Tibial nerve (tissue), 4 donors: ENCODE measurements around the gene SPECC1.

ENCODE experiments used
- EP300 ChIP-seq, 2 donors: sonication (generic); formaldehyde crosslinking; IDR thresholded peaks; one replicate each; pipeline ENCODE4 v1.6.1; 2017; ENCODE audit warnings: antibody characterized with exemption in 2 of 2, mild to moderate bottlenecking in 1 of 2
- POLR2A ChIP-seq, 2 donors: fragments of 450-650 bp; IDR thresholded peaks; one replicate each; pipeline ENCODE4 v1.6.1; 2017; ENCODE audit warnings: antibody characterized with exemption in 2 of 2, mild to moderate bottlenecking in 2 of 2, moderate library complexity in 2 of 2
- TF ChIP-seq, protein P1 (sequence below), 5 experiments: fragments of 200-600 bp in 3 of 5; fragments of 450-650 bp in 2 of 5; sonication (generic) in 3 of 5; IDR thresholded peaks; one replicate each; pipeline ENCODE4 v1.5.1; 2016 to 2019; ENCODE audit warnings: antibody characterized with exemption in 5 of 5, mild to moderate bottlenecking in 3 of 5, moderate library complexity in 2 of 5

DNA sequence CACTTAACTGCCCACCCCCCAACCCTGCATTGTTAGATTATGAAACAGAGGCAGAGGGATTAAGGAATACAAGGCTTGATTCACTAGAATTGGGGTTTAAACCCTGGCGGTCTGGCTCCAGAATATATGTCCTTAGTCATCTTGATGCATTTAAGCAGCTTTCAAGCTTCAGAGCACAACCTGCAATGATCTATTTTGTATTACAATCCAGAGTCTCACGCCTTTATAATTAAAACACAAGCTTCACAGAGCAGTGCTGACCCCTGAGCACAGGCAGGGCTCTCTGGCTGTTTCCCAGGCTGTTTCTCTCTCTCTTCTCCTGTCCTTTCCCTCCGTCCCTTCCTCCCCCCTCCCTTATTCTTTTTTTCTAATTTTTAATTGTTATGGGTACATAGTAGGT lies 209.1 kb downstream of the SPECC1 start:
- TF ChIP-seq, protein P1, sequence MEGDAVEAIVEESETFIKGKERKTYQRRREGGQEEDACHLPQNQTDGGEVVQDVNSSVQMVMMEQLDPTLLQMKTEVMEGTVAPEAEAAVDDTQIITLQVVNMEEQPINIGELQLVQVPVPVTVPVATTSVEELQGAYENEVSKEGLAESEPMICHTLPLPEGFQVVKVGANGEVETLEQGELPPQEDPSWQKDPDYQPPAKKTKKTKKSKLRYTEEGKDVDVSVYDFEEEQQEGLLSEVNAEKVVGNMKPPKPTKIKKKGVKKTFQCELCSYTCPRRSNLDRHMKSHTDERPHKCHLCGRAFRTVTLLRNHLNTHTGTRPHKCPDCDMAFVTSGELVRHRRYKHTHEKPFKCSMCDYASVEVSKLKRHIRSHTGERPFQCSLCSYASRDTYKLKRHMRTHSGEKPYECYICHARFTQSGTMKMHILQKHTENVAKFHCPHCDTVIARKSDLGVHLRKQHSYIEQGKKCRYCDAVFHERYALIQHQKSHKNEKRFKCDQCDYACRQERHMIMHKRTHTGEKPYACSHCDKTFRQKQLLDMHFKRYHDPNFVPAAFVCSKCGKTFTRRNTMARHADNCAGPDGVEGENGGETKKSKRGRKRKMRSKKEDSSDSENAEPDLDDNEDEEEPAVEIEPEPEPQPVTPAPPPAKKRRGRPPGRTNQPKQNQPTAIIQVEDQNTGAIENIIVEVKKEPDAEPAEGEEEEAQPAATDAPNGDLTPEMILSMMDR (IDR thresholded peaks at IDR 0.05): no peak
- TF ChIP-seq POLR2A (IDR thresholded peaks at IDR 0.05) (no peak), EP300 (IDR thresholded peaks at IDR 0.05) (no peak)
